IMR-90 (cell line): Measurements from ENCODE around the gene CHAT. TPM values are rescaled to one million over a fixed set of nuclear protein-coding genes. Genes with fewer than 3 reads are reported as not detected.

Experiments
- ATAC-seq: fragments of 200-7000 bp; cut with Tn5 transposase; 2 replicates; pipeline ENCODE4 v1.9.1; 2020; ENCODE audit warnings: low read depth, mild to moderate bottlenecking, moderate library complexity
- BruUV-seq: library from RNA; stranded (reverse); fragments of 400-500 nt; replicated peaks from 2 replicates; lab custom pipeline; 2021; lab: Mats Ljungman, UMichigan
- CTCF ChIA-PET: fragments of 300-600 bp; formaldehyde crosslinking; extraction: SDS; loops from one replicate; lab custom pipeline; 2021; ENCODE audit warnings: antibody characterized with exemption; lab: Yijun Ruan, JAX
- POLR2A ChIA-PET: fragments of 300-600 bp; sonication (Branson Sonifier 250); formaldehyde crosslinking; loops from one replicate; lab custom pipeline; 2022; ENCODE audit warnings: antibody characterized with exemption; ENCODE audit not compliant: unreplicated experiment; lab: Charles Lee
- DNase-seq: peaks from one replicate; pipeline ENCODE4 v3.0.0; 2013
- H2AFZ ChIP-seq: replicated peaks from 2 replicates; pipeline ENCODE3; 2013; ENCODE audit warnings: low read length, mild to moderate bottlenecking; ENCODE audit not compliant: poor library complexity
- H2AK5ac ChIP-seq: 2 replicates; pipeline ENCODE4 v1.6.1; 2013; ENCODE audit warnings: low read depth, low read length, inconsistent platforms
- H2AK9ac ChIP-seq: replicated peaks from 2 replicates; pipeline ENCODE3; 2013; ENCODE audit warnings: mild to moderate bottlenecking, low read depth, low read length, moderate library complexity; ENCODE audit not compliant: poor library complexity
- H2BK120ac ChIP-seq: 2 replicates; pipeline ENCODE4 v1.6.1; 2013; ENCODE audit warnings: low read depth, low read length, inconsistent platforms
- H2BK15ac ChIP-seq: 3 replicates; pipeline ENCODE4 v1.6.1; 2013; ENCODE audit warnings: low read depth, low read length, inconsistent platforms
- H2BK20ac ChIP-seq: 2 replicates; pipeline ENCODE4 v1.6.1; 2013; ENCODE audit warnings: low read depth, mild to moderate bottlenecking, inconsistent platforms, low read length, moderate library complexity
- H2BK5ac ChIP-seq: 2 replicates; pipeline ENCODE4 v1.6.1; 2013; ENCODE audit warnings: mild to moderate bottlenecking, low read depth, low read length, inconsistent platforms; ENCODE audit not compliant: poor library complexity, severe bottlenecking
- H3K14ac ChIP-seq: replicated peaks from 2 replicates; pipeline ENCODE4 v1.6.1; 2013; ENCODE audit warnings: low read depth, low read length, inconsistent platforms
- H3K18ac ChIP-seq: 2 replicates; pipeline ENCODE4 v1.6.1; 2013; ENCODE audit warnings: low read depth, low read length, control low read depth
- H3K23ac ChIP-seq: 2 replicates; pipeline ENCODE4 v1.6.1; 2013; ENCODE audit warnings: low read depth, low read length, inconsistent platforms
- H3K27ac ChIP-seq: 2 replicates; pipeline ENCODE4 v1.5.1; 2013; ENCODE audit warnings: mild to moderate bottlenecking, control low read depth, low read length; ENCODE audit not compliant: insufficient read depth
- H3K27me3 ChIP-seq: 2 replicates; pipeline ENCODE4 v1.6.1; 2013; ENCODE audit warnings: low read length; ENCODE audit not compliant: control insufficient read depth, insufficient read depth
- H3K36me3 ChIP-seq: 2 replicates; pipeline ENCODE4 v1.6.1; 2013; ENCODE audit warnings: low read length, mixed read lengths; ENCODE audit not compliant: control insufficient read depth, insufficient read depth
- H3K4ac ChIP-seq: 2 replicates; pipeline ENCODE4 v1.6.1; 2013; ENCODE audit warnings: low read depth, low read length, inconsistent platforms
- H3K4me1 ChIP-seq: 2 replicates; pipeline ENCODE4 v1.6.1; 2013; ENCODE audit warnings: low read length, mixed read lengths; ENCODE audit not compliant: control insufficient read depth, insufficient read depth
- H3K4me2 ChIP-seq: 2 replicates; pipeline ENCODE4 v1.6.1; 2013; ENCODE audit warnings: low read depth, mild to moderate bottlenecking, control low read depth, low read length, moderate library complexity
- H3K4me3 ChIP-seq: 2 replicates; pipeline ENCODE4 v1.5.1; 2013; ENCODE audit warnings: low read depth, mild to moderate bottlenecking, control low read depth, low read length, moderate library complexity; ENCODE audit not compliant: insufficient read depth
- H3K56ac ChIP-seq: 2 replicates; pipeline ENCODE4 v1.6.1; 2013; ENCODE audit warnings: low read length, inconsistent platforms; ENCODE audit not compliant: insufficient read depth; ENCODE audit errors: extremely low read depth
- H3K79me1 ChIP-seq, 2 experiments: 2 replicates each; pipeline ENCODE4 v1.6.1; 2013; ENCODE audit warnings: low read length in 2 of 2, inconsistent platforms in 1 of 2, low read depth in 1 of 2
- H3K9ac ChIP-seq: 2 replicates; pipeline ENCODE4 v1.6.1; 2013; ENCODE audit warnings: low read depth, low read length, control low read depth
- H3K9me1 ChIP-seq: 2 replicates; pipeline ENCODE4 v1.6.1; 2013; ENCODE audit warnings: low read length, inconsistent platforms; ENCODE audit not compliant: insufficient read depth
- H3K9me3 ChIP-seq: 2 replicates; pipeline ENCODE4 v1.6.1; 2013; ENCODE audit warnings: low read length; ENCODE audit not compliant: control insufficient read depth, insufficient read depth
- H4K20me1 ChIP-seq: 2 replicates; pipeline ENCODE4 v1.6.1; 2013; ENCODE audit warnings: low read length, inconsistent platforms; ENCODE audit not compliant: insufficient read depth
- H4K5ac ChIP-seq: 2 replicates; pipeline ENCODE4 v1.6.1; 2013; ENCODE audit warnings: mild to moderate bottlenecking, low read depth, low read length, control low read depth
- H4K8ac ChIP-seq, 2 experiments: 2 replicates each; pipeline ENCODE4 v1.6.1; 2013; ENCODE audit warnings: low read depth in 2 of 2, low read length in 2 of 2, control low read depth in 1 of 2, inconsistent platforms in 1 of 2
- H4K91ac ChIP-seq: 2 replicates; pipeline ENCODE4 v1.6.1; 2013; ENCODE audit warnings: low read depth, low read length, inconsistent platforms; ENCODE audit not compliant: insufficient read depth
- FOS ChIP-seq: fragments of 150-350 bp; IDR thresholded peaks from 2 replicates; pipeline ENCODE4 v1.6.1; 2016; ENCODE audit warnings: low read depth, low read length
- WGBS, 2 experiments: methylation state at CpG; one replicate each; pipeline versions ENCODE4 v1.1.5 to v1.1.7; 2013; ENCODE audit warnings: missing lambda C conversion rate in 2 of 2; ENCODE audit not compliant: insufficient read length in 1 of 2; ENCODE audit errors: extremely low coverage in 2 of 2; 5-methylcytosine and 5-hydroxymethylcytosine counted together
- dilution Hi-C: fragments of 300-500 bp; cut with HindIII; formaldehyde crosslinking; loops from one replicate; pipeline ENCODE4 v1.14.3; 2018; ENCODE audit warnings: low sequenced_read_pairs; ENCODE audit not compliant: unreplicated experiment
- in situ Hi-C: fragments of 300-500 bp; cut with MboI; formaldehyde crosslinking; loops from 3 replicates; pipeline ENCODE4 v1.14.3; 2019; ENCODE audit warnings: low sequenced_read_pairs, inconsistent platforms, mixed read lengths
- intact Hi-C: fragments of 100-400 bp; cut with micrococcal nuclease; formaldehyde crosslinking; loops from 2 replicates; pipeline ENCODE4 v1.10.0; 2022
- polyA plus RNA-seq, 3 experiments: library from polyadenylated mRNA; depleted of rRNA; stranded (reverse); fragments of >200 nt; gene quantifications; 2 replicates each; pipeline ENCODE4 v1.2.3, GENCODE V29; 2012; ENCODE audit warnings: low replicate concordance in 1 of 3
- total RNA-seq: library from RNA; depleted of rRNA; stranded (reverse); fragments of >200 nt; gene quantifications from 2 replicates; pipeline ENCODE4 v1.2.3, GENCODE V29; 2012

CHAT gene
- total and polyA plus RNA-seq, 2 of the 4 experiments (the other 2 are of a cell fraction): not detected

GRCh38 chr10:49571388-49571787, 42.4 kb upstream of the CHAT start:
- ATAC-seq: no peak
- ChIA-PET CTCF (no interaction called here), POLR2A (no interaction called here)
- Histone ChIP-seq H3K4ac (no peak overlapping the region), H4K8ac (no peak overlapping the region), H2BK5ac (no peak overlapping the region), H2AK5ac (no peak overlapping the region), H2BK120ac (no peak overlapping the region), H4K20me1 (no peaks in the 10 kb centered on the region), H4K91ac (no peak overlapping the region), H3K27ac (no peak overlapping the region), H2AK9ac (no peak overlapping the region), H3K4me3 (no peak overlapping the region), H3K4me1 (no peaks in the 10 kb centered on the region), H3K36me3 (no peaks in the 10 kb centered on the region), H2BK15ac (no peak overlapping the region), H3K18ac (no peak overlapping the region), H3K56ac (no peak overlapping the region), H3K4me2 (no peak overlapping the region), H3K9me3 (peaks cover 5% of the 10 kb centered on the region), H3K14ac (no peak overlapping the region), H2AFZ (no peak overlapping the region), H3K9me1 (no peaks in the 10 kb centered on the region; the same call in 1 of the 2 replicates), H3K79me1 (no peaks in the 10 kb centered on the region), H4K5ac (no peak overlapping the region), H3K9ac (no peak overlapping the region), H2BK20ac (no peak overlapping the region), H3K27me3 (peaks cover 2% of the 10 kb centered on the region; the same call in 1 of the 2 replicates), H3K23ac (no peak overlapping the region)
- intact Hi-C loops: no loop called here
- no CpG with 5 or more reads among the region's 2 CpGs for WGBS, 2 experiments
- in situ Hi-C loops: no loop called here
- dilution Hi-C loops: no loop called here
- BruUV-seq: no TSS peak
- peak; percentile 20 for DNase-seq
- no peak for TF ChIP-seq FOS
